Stimulated activated CD4-positive, alpha-beta T cell treated with anti-CD3 and anti-CD28 coated beads, Interleukin-1b, Interleukin-23, amount 100 ng/mL, for 48 hours (primary cell): Measurements from ENCODE around the gene ANLN.
A peak's percentile ranks its signal among the peaks of the same experiment; 100 is the strongest.
"Not testable (repeated sequence)": the region's sequence is repeated elsewhere in the genome, so short reads cannot be mapped to it uniquely, and the experiment has no call there.

Source experiments
- DNase-seq: peaks from one replicate; pipeline ENCODE4 v3.0.0-alpha.2; 2020

The ANLN gene

DNA sequence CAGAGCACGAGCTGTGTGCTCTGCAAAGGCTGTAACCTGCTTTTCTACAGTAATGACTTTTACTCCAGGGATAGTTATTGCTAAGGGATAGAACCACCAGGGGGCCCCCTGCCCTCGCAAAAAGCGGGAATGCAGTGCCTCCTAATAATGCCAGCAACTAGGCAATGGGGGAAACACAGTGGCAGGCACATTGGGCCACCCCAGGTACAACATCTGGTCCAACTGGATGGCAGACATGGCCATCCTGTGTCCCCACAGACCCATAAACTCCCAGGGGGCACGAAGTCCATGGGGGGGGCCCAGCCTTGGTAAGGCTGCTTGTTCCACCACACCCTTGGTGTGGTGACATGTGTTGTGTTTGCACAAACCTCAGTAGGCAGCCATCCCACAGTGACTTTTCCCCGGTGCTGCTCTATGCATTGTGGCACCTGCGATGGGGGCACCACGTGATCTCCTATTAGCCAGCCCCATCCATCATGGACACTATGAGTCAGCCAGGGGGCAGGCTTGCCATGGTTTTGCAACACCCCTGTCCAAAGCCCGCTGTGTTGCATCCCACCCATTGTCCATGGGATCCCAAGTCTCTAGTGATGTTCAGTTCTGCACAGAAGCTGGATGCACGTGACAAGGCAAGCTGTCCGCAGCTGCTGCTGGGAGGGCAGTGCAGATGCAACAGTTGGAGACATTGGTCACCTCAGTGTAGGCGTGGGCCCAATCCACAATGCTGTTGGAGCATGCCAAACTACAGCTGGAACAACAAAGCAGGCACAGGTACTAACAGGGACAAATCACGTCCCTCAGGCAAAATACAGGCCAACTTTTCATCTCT, 84.0 kb downstream of the ANLN start:
- DNase-seq, result peak; percentile 27

DNA sequence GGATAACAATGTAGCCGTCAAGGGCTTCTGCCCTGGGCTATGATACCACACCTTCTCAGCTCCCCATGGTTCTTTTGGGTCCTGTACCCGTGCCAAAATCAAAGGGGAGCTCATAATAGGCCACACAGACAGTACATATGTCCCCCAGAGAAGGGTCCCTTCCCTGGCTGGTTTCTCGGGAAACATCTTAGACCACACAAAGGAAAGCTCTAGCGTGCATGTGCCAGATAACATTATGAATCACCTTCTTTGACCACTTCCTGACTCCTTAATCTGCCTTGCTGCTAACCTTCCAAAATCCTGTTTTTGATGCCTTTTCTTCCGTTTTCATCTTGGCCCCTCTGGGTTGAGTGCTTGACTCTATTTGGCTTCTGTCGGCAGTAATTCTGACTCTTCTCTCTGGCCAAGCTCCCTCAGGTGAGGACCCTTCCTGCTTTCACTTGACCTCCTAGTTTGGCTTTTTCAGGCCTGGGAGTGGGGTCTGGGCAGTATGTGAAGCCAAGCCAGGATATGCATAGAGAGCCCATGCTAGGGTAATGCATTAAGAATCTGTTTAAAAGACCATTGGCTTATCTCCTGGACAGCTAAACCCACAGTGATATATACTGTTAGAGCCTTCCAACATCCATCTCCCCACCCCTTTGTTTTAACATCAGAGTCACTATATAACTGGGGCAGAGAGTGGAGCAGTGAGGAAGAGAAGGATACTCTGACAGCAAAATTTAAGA, 84.8 kb downstream of the ANLN start:
- DNase-seq, result no peak

DNA sequence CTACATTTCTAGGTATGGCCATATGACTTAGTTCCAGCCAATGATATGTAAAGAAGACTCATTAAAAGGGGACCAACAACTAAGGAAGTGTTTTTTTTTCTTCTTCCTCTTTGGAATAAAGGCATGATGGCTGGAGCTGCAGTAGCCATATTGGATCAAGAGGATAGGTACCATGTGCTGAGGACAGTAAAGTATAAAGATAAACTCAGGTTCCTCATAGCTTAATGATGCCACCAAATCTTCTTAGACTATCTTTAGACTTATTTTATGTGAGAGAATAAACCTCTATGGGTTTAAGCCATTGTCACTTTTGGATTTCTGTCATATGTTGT, 85.3 kb downstream of the ANLN start:
- DNase-seq, result no peak

DNA sequence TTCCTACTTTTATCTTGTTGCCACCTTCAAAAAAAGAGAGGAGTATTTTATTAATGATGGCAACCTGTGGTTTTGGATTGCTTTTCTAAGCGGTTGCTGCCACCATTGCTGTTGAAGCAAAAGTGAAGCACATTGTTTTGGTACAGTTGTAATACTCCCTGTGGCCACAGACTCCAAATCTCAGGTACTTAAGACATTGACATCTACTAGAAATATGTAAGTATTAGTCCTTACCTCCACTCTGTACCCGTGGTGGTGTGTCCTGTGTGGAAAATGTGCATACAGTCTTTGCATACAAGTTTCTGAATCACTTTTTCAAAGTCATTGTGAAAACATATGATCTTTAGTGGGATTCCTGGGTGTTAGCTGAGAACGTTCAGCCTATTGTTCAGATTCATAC, 85.7 kb downstream of the ANLN start:
- peak; percentile 37 for DNase-seq

DNA sequence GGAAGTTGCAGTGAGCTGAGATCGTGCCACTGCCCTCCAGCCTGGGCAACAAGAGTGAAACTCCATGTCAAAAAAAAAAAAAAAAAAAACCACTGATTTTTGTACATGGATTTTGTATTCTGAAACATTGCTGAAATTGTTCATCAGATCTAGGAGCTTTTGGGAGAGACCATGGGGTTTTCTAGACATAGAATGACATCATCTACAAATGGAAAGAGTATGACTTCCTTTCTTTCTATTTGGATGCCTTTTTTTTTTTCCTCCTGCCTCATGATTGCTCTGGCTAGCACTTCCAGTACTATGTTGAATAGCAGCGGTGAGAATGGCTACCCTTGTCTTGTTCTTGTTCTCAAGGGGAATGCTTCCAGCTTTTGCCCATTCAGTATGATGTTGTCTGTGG, 89.1 kb downstream of the ANLN start:
- DNase-seq, result no peak

DNA sequence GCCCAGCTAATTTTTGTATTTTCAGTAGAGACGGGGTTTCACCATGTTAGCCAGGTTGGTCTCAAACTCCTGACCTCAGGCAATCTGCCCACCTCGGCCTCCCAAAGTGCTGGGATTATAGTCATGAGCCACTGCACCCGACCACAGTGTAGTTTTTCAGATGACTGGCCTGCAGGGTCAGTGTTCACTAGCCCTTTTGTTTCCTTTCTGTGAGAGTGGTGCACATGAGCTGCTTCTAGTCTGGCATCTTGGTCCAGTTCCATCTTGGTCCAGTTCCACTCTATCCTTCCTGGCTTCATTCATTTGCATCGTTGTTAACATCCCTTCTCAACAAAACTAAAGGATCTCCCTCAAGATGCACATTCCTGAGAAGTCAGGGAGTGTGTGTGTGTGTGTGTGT, 94.2 kb downstream of the ANLN start:
- not testable (repeated sequence) for DNase-seq

DNA sequence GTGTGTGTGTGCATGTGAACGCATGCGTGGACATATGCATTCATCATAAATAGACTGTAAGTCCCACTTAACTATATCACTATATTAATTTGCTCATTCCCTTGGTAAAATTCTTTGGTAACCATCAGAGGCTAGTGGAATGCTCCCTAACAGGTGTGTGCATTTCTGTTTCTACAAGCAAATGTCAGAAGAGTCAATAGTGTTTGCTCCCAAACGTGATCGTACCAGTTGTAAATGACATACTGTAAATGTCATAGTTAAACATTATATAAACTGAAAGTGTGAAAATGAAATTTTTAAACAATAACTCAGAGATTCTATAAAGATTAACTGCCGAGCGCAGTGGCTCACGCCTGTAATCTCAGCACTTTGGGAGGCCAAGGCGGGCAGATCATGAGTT, 94.6 kb downstream of the ANLN start:
- no peak for DNase-seq

DNA sequence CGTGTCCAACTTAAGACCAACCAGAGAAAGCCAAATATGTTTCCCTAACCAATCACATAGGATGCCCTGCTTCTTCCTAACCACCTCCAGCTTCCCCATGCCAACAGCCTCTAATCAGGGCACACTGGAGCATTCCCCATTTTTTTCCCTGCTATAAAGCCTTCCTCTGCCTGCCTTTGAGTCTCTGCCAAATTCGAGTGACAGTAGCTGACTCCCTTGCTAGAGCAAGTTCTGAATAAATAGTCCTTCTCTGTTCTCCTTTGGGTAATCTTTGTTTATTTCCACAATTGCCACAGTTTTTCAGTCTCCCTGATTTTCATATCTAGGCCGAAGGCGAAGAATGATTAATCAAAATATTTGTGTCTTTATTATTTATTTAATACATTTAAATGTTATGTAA, 96.7 kb downstream of the ANLN start:
- no peak for DNase-seq

DNA sequence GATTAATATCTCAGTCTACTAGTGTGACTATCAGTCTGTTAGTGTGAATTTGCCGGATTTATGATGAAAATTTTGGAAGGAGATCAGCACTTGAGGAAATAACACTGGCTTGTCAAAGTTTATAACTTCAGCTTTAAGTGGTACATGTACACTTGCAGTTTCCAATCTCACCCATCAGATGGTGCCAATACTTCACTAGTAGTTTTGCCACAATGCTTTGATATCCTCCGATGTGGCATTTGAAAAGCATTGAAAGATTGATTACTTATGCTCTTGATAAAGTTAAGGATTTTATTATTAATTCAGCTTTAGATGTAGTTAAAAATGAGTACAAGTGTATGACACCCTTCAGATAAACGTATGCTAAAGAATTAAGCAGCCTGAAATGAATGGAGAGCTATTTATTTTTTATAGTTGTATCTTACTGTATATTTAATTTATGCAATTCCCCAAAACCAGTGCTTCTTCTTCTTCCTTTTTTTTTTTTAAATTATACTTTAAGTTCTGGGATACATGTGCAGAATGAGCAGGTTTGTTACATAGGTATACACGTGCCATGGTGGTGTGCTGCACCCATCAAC, 98.2 kb downstream of the ANLN start:
- no peak for DNase-seq

DNA sequence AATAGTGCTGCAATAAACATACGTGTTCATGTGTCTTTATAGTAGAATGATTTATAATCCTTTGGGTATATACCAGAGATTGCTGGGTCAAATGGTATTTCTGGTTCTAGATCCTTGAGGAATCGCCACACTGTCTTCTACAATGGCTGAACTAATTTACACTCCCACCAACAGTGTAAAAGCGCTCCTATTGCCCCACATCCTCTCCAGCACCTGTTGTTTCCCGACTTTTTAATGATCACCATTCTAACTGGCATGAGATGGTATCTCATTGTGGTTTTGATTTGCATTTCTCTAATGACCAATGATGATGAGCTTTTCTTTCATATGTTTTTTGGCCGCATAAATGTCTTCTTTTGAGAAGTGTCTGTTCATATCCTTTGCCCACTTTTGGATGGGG, 99.0 kb downstream of the ANLN start:
- not testable (repeated sequence) for DNase-seq

DNA sequence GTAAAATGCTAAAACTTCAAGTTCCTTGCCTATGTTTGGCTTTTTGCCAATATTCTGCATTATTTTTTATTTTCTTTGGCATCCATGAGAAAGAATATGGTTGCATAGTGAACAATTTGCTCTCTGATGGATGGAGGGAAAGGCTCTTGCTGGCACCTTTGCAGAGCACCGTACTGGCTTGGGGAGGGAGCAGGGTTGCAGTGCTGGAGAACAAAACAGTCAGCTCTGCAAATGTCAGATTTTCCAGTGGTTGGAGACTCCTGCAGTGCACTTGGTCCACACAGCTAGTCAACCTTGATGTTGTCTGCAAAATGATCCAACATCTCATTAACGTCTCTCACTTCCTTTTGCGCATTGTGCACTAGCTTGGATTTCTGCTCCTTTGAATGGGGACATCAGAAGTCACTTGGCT, 100.8 kb downstream of the ANLN start:
- DNase-seq, result no peak

DNA sequence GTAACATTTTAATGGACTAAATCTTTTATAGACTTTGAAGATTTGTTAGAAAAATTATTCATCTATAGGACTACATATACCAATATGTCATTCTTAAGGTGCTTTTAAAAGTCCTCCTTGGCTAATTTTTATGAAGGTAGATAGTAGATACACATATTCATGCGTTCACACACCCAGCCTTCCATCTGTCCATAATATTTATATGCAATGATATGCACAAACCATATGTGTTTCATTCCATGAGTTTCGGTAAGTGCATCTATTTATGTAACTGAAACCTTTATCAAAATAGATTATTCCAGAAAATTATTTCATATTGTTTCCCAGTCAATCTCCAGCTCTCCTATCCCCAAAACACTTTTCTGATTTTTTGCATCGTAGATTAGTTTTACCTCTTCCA, 101.7 kb downstream of the ANLN start:
- DNase-seq, result no peak

DNA sequence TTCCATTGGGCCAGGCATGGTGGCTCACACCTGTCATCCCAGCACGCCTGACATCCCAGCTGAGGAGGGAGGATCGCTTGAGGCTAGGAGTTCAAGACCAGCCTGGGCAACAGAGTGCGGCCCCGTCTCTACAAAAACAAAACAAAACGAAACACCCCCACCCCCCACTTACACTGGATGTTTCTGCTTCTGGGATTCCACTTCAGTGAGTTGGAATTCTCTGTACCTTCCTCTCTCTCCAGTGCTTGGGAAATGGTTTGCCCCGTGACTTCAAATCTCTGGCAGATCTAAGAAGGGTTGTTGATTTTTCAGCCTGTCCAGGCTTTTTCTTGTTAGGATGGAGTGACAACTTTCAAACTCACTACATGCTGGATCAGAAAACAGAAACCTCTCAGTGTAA, 106.9 kb downstream of the ANLN start:
- DNase-seq, result no peak

DNA sequence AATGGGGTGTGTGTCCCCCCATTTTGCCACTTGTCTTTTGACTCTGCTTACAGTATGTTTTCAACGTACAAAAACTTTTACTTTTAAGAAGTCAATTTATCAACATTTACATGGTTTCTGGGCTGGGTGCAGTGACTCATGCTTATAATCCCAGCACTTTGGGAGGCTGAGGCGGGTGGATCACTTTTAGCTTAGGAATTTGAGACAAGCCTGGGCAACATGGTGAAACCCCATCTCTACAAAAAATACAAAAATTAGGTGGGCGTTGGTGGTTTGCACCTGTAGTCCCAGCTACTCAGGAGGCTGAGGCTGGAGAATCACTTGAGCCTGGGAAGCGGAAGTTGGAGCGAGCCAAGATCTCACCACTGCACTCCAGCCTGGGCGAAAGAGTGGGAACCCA, 107.5 kb downstream of the ANLN start:
- DNase-seq, result not testable (repeated sequence)

DNA sequence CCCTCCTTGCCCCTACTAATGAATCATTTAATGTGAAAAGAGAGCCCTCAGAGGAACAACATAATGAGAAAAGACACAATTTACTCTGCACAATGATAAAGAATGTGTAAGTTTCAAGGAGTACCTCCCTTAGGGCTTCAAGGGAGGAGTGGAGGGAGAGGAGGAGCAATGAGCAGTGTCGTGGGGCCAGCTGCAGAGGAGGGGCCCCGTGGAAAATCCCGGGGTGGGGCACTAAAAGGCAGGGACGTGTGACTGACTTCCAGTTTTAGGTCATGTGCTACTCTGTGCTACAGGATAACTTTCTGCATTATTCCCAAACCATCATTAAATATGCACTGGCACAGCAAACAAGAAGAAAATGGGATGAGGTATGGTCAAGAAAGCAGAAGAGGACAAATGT, 108.1 kb downstream of the ANLN start:
- DNase-seq, result no peak
